HFFc6 (cell line): ENCODE data around the gene PTGES3L. TPM values are rescaled to one million over a fixed set of nuclear protein-coding genes. Genes with fewer than 3 reads are reported as not detected.

Source experiments
- DNase-seq: peaks from one replicate; pipeline ENCODE4 v3.0.0-alpha.2; 2018
- H3K27ac Mint-ChIP-seq: 2 replicates; pipeline ENCODE4 v1.8.0; 2020; ENCODE audit warnings: mild to moderate bottlenecking, mixed read lengths
- H3K27me3 Mint-ChIP-seq: 2 replicates; pipeline ENCODE4 v1.8.0; 2021; ENCODE audit warnings: mild to moderate bottlenecking, moderate library complexity, mixed read lengths; ENCODE audit not compliant: insufficient read depth
- H3K36me3 Mint-ChIP-seq: 2 replicates; pipeline ENCODE4 v1.8.0; 2021; ENCODE audit warnings: low read depth, mixed read lengths
- H3K4me1 Mint-ChIP-seq: 2 replicates; pipeline ENCODE4 v1.8.0; 2020; ENCODE audit warnings: low read depth, mixed read lengths
- H3K4me3 Mint-ChIP-seq: 2 replicates; pipeline ENCODE4 v1.8.0; 2020; ENCODE audit warnings: mild to moderate bottlenecking, moderate library complexity, mixed read lengths
- H3K9me3 Mint-ChIP-seq: 2 replicates; pipeline ENCODE4 v1.8.0; 2020; ENCODE audit warnings: mild to moderate bottlenecking, mixed read lengths
- CTCF ChIP-seq: fragments of 200-600 bp; sonication (generic); IDR thresholded peaks from 2 replicates; pipeline ENCODE4 v1.5.0; 2021; ENCODE audit warnings: antibody characterized with exemption, mild to moderate bottlenecking
- total RNA-seq, 6 experiments: library from RNA; stranded (reverse); fragmentation: NEBNext Ultra II Directional; extraction: Animal tissue kit (Norgen Biotek cat#: 25700); gene quantifications; 2 replicates in 1 of 6; 3 replicates in 5 of 6; pipeline ENCODE4 v1.2.3, GENCODE V29; 2021

PTGES3L gene
- total RNA-seq, 6 experiments from 2014 or later = 0.87 to 1.3 (median 1.1) TPM

GRCh38 chr17:42918902-42919521 is 60.9 kb downstream of the PTGES3L start:
- DNase-seq = no peak
- H3K4me1 Mint-ChIP-seq = peaks cover 8% of the 10 kb centered on the region; the same call in 1 of the 2 replicates
- no peak overlapping the region for H3K4me3 Mint-ChIP-seq
- no peak overlapping the region for H3K27ac Mint-ChIP-seq
- H3K9me3 Mint-ChIP-seq = no peaks in the 10 kb centered on the region
- peaks cover 24% of the 10 kb centered on the region for H3K27me3 Mint-ChIP-seq
- H3K36me3 Mint-ChIP-seq = no peaks in the 10 kb centered on the region
- TF ChIP-seq CTCF = no peak

Other genes starting within 250 kb of the PTGES3L start
- gene EZH1, start 235.0 kb downstream of the PTGES3L start, total RNA-seq = 10 to 100 TPM; 18.3 to 21.2 (median 19.2) TPM
- gene RAMP2, start 218.9 kb downstream of the PTGES3L start, total RNA-seq = 1 to 10 TPM in 3 of 6 experiments, under 1 TPM in 3; 0.40 to 1.3 (median 0.80) TPM
- 10 to 100 TPM; 79.3 to 94.5 (median 90.5) TPM for gene VPS25, start 206.6 kb downstream of the PTGES3L start, total RNA-seq
- gene WNK4, start 199.5 kb downstream of the PTGES3L start, total RNA-seq = 10 to 100 TPM; 22.2 to 33.0 (median 24.3) TPM
- gene COA3, start 181.4 kb downstream of the PTGES3L start, total RNA-seq = 10 to 100 TPM; 52.8 to 67.3 (median 61.1) TPM
- gene CNTD1, start 181.2 kb downstream of the PTGES3L start, total RNA-seq = under 1 TPM in 1 of 6 experiments, not detected in 5; 0.19 TPM
- gene BECN1, start 155.8 kb downstream of the PTGES3L start, total RNA-seq = 100 to 1,000 TPM in 3 of 6 experiments, 10 to 100 TPM in 3; 95.6 to 113 (median 99.9) TPM
- gene PSME3, start 146.7 kb downstream of the PTGES3L start, total RNA-seq = 100 to 1,000 TPM; 153 to 184 (median 162) TPM
- gene AOC2, start 135.5 kb downstream of the PTGES3L start, total RNA-seq = under 1 TPM; 0.20 to 0.78 (median 0.41) TPM
- under 1 TPM in 4 of 6 experiments, not detected in 2; 0.05 to 0.14 (median 0.06) TPM for gene AOC3, start 128.9 kb downstream of the PTGES3L start, total RNA-seq
- not detected for gene G6PC1, start 79.3 kb downstream of the PTGES3L start, total RNA-seq
- gene AARSD1, start 15.6 kb downstream of the PTGES3L start, total RNA-seq = 10 to 100 TPM; 42.5 to 54.5 (median 47.1) TPM
- 10 to 100 TPM in 5 of 6 experiments, 1 to 10 TPM in 1; 9.9 to 14.6 (median 10.3) TPM for gene RUNDC1, start 485 bp upstream of the PTGES3L start, total RNA-seq
- gene RPL27, start 18.3 kb upstream of the PTGES3L start, total RNA-seq = 1,000 to 10,000 TPM; 1,047 to 1,349 (median 1,243) TPM
- 10 to 100 TPM in 4 of 6 experiments, 1 to 10 TPM in 2; 6.3 to 22.4 (median 18.8) TPM for gene IFI35, start 26.7 kb upstream of the PTGES3L start, total RNA-seq
- 100 to 1,000 TPM; 150 to 274 (median 244) TPM for gene VAT1, start 42.3 kb upstream of the PTGES3L start, total RNA-seq
- gene RND2, start 45.2 kb upstream of the PTGES3L start, total RNA-seq = under 1 TPM; 0.14 to 0.43 (median 0.37) TPM
- gene BRCA1, start 145.3 kb upstream of the PTGES3L start, total RNA-seq = 10 to 100 TPM; 10.5 to 24.7 (median 22.5) TPM
- gene NBR1, start 191.1 kb upstream of the PTGES3L start, total RNA-seq = 100 to 1,000 TPM; 104 to 123 (median 118) TPM
- 10 to 100 TPM; 12.0 to 17.5 (median 15.5) TPM for gene TMEM106A, start 231.8 kb upstream of the PTGES3L start, total RNA-seq
- gene CCDC200, start 248.5 kb upstream of the PTGES3L start, total RNA-seq = not detected